Epidermal melanocyte (primary cell): Measurements from ENCODE around the gene NOVA1.
"Not testable (repeated sequence)": the region's sequence is repeated elsewhere in the genome, so short reads cannot be mapped to it uniquely, and the experiment has no call there.

Source experiments
- DNase-seq: peaks from one replicate; pipeline ENCODE4 v3.0.0; 2011; ENCODE audit warnings: low spot score; ENCODE audit not compliant: insufficient read length

NOVA1 gene

GRCh38 chr14:26597589-26598080 is at the start of gene NOVA1:
Gene NOVA1 (minus strand): TSS chr14:26598033. CDS start chr14:26597436, 597 bp downstream.
- DNase-seq, result no peak

- not testable (repeated sequence) for DNase-seq
Measured at GRCh38 chr14:26645057-26645456, 47.2 kb upstream of the NOVA1 start.

GRCh38 chr14:26636561-26636960 is 38.7 kb upstream of the NOVA1 start:
- DNase-seq, result no peak

GRCh38 chr14:26634946-26635345 is 37.1 kb upstream of the NOVA1 start:
- DNase-seq, result not testable (repeated sequence)

GRCh38 chr14:26626256-26626655 is 28.4 kb upstream of the NOVA1 start:
- DNase-seq, result no peak

- DNase-seq, result no peak
Measured at GRCh38 chr14:26622611-26623010, 24.8 kb upstream of the NOVA1 start.

GRCh38 chr14:26621807-26622560 is 24.2 kb upstream of the NOVA1 start:
- no peak for DNase-seq

GRCh38 chr14:26621364-26621763 is 23.5 kb upstream of the NOVA1 start:
- DNase-seq, result no peak

- no peak for DNase-seq
Measured at GRCh38 chr14:26611259-26611658, 13.4 kb upstream of the NOVA1 start.

GRCh38 chr14:26606729-26607312 is 9.0 kb upstream of the NOVA1 start:
- DNase-seq, result no peak

GRCh38 chr14:26605602-26606001 is 7.8 kb upstream of the NOVA1 start:
- no peak for DNase-seq

- DNase-seq, result no peak
Measured at GRCh38 chr14:26602902-26603301, 5.1 kb upstream of the NOVA1 start.

GRCh38 chr14:26601856-26602255 is 4.0 kb upstream of the NOVA1 start:
- DNase-seq, result no peak

GRCh38 chr14:26599291-26599690 is 1.5 kb upstream of the NOVA1 start:
- DNase-seq, result no peak

- no peak for DNase-seq
Measured at GRCh38 chr14:26598672-26599131, 869 bp upstream of the NOVA1 start.

GRCh38 chr14:26598081-26598671 is 343 bp upstream of the NOVA1 start:
- DNase-seq, result no peak

GRCh38 chr14:26597071-26597588 is 703 bp downstream of the NOVA1 start:
- DNase-seq, result no peak

- DNase-seq, result no peak
Measured at GRCh38 chr14:26596543-26597061, 1.2 kb downstream of the NOVA1 start.

GRCh38 chr14:26595926-26596542 is 1.8 kb downstream of the NOVA1 start:
- no peak for DNase-seq

GRCh38 chr14:26594756-26595545 is 2.9 kb downstream of the NOVA1 start:
- DNase-seq, result no peak

- DNase-seq, result no peak
Measured at GRCh38 chr14:26594148-26594547, 3.7 kb downstream of the NOVA1 start.
